ENCODE results near the gene NME3. TPM values are rescaled to one million over a fixed set of nuclear protein-coding genes. Genes with fewer than 3 reads are reported as not detected.
"Not testable (repeated sequence)": the region's sequence is repeated elsewhere in the genome, so short reads cannot be mapped to it uniquely, and the experiment has no call there.

Gene NME3
- total RNA-seq (2014; rRNA removed; shearing (Covaris generic); ENCODE audit: low replicate concordance): 218 and 272 TPM in 2 replicates

DNA sequence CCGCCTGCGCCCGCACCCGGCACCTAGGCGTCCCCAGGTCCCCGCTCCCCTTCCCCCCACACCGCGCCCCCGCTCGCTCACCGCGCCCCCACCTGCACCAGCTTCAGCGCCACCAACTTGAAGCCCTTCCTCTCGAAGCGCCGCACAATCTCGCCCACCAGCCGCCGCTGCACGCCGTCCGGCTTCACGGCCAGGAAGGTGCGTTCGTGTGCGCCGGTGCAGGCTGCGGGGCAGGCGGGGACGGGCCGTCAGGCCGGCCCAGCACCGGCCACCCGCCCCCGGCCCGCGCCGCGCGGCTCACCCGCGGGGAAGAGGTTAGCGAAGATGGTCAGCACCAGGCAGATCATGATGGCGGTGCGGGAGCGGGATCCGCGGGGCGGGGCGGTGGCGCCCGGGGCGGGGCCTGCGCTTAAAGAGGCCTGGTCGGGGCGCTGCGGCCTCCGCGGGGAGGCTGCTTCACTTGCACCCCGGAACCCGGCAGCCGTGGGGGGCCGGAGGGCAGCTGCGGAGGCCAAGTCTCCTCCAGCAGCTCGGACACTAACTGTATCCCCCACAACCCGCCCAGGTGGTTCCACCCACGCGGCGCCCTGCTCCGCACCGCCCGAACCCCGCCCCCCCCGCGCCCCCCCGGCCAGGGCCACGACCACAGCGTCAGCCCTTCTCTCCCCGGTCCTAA lies at the start of gene NME3:
Gene NME3 (minus strand): TSS at position 356 of the 676 bp plus-strand sequence. CDS start 9 bp downstream, at position 347.
- in situ Hi-C loops (cut with HindIII; ENCODE audit: low pct_unique_long_range_greater_than_20kb, low sequenced_read_pairs): no loop called here

DNA sequence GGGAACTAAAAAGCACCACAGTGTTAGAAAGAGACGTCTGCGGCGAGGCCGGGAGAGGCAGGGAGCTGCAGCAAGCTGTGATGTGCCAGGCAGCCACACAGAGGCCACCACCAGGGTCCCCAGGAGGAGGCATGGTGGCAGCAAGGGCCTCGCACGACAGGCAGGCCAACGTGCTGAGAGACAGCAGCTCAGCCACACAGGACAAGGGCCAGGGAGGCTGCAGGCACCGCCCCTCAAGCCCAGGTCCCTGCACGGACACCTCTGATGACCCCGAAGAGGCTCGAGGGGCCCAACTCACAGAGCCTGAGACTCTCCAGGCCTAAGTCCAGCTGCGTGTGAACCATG lies 49.6 kb upstream of the NME3 start:
- in situ Hi-C loops (cut with HindIII; ENCODE audit: low pct_unique_long_range_greater_than_20kb, low sequenced_read_pairs): no loop called here
- DNase-seq (ENCODE audit: low read depth): no peak

More for the DNA sequence above, at the start of gene NME3:
- DNase-seq (ENCODE audit: low read depth): peak; percentile 75

DNA sequence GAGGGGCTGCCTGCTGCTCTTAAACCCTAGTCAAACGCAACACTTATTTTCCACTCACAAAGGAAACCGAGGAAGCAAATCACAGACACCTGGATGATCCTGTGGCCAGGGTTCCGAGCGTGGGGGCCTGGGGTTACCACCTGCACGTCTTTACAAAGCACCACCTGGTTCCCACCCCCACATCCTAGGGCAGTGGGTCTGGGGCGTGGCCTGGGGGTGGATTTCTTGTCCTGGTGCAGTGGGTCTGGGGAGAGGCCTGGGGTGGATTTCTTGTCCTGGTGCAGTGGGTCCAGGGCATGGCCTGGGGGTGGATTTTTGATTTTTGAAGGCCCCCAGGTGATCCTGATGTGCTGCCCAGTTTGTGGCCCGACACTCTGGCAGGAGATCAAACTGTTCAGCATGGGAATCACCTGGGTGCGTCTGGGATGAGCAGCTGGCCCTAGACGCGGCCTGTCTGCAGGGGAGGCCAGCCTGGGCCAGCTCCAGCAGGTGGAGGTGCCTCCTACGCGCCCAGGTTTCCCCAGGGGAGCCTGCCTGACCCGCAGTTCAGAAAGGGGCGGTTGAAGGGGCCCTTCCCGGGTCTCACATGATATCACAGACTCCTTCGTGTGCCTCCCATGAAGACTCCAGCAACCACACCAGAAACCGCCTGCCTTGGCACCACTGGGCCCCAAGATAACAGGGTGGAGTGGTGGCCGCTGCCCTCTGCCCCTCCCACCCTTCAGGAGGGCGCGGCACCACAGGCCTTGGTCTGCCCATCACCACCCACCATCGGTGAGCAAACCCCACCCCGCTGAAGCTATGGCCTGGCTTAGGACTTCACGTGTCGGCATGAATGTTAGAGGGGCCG lies 49.0 kb upstream of the NME3 start:
- in situ Hi-C loops (cut with HindIII; ENCODE audit: low pct_unique_long_range_greater_than_20kb, low sequenced_read_pairs): no loop called here
- DNase-seq (ENCODE audit: low read depth): no peak

DNA sequence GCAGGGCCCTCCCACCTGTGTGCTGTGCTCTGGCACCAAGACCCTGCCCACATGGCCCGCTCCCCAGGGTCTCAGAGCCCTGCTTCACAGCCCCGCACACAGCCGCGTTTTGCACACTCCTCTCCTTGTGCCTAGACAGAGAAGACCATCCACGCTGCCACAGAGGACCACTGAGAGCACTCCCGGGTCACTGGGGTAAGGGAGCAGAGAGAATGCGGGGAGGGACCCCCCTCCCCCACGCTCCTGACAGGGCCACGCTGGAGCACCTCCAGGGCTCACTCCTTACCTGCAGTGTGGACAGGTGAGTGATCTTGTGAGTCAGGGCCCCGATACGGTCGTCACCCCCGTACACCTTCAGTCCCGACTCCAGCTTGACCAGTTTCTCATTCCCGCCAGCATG lies 48.3 kb upstream of the NME3 start:
- DNase-seq (ENCODE audit: low read depth): no peak
- in situ Hi-C loops (cut with HindIII; ENCODE audit: low pct_unique_long_range_greater_than_20kb, low sequenced_read_pairs): no loop called here

DNA sequence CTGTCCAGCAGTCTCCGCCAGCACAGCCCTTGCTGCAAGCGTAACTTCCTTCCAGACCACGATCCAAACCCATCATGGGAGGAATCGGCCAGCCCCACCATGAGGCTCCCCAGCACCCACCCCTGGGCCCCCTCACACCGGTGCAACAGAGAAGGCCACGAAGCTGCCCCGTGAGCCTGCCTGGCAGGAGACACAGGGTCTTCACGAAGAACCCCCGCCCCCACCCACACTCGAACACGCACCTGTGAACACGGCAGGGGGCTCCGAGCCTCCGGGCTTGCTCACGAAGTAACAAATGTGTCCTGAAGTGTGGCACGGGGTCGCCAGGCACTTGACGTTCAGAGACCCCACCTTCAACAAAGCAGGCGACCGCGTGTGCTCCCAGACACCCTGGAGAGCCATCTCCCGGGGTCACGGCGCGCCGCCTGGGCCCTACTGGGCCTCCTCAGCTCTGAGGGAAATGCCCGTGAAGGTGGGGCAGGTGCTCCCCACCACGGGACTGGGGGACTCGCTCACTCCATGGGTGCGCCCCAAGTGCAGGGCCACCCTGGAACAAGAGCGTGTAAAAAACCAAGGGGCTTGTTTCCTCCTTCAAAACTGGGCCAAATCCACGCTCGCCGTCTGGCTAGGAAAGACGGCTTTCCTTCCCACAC lies 47.7 kb upstream of the NME3 start:
- DNase-seq (ENCODE audit: low read depth): no peak
- in situ Hi-C loops (cut with HindIII; ENCODE audit: low pct_unique_long_range_greater_than_20kb, low sequenced_read_pairs): no loop called here

DNA sequence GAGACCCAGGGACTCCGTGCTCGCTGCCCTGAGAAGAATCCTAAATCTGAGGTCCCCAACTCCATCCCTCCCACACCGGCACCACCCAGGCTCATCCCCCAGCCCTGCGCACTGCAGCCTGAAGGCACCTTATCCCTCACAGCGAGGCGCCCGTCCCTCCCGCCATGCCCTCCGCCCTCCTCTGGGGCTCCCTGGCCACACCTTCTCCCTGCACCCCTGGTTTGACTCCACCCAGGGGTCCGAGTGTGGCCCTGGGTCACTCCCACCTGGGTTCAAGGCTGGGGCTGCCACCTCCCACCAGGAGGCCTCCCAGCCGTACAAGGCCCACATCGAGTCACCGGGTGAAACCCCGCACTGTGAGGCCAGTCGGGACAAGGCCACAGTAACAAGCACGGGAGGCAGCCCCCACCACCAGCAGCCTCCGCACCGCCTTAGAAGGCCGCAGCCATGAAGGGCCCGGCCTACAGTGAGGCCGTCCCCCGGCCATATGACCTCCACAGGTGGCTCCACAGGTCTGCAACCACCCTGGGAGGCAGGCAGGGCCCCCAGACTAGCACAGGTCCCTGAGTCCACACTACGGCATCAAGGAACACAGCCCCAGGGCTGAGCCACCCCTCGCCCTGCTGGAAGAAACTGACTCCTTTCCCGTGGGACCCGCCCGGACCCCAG lies 47.0 kb upstream of the NME3 start:
- no peak for DNase-seq (ENCODE audit: low read depth)
- in situ Hi-C loops (cut with HindIII; ENCODE audit: low pct_unique_long_range_greater_than_20kb, low sequenced_read_pairs): no loop called here

DNA sequence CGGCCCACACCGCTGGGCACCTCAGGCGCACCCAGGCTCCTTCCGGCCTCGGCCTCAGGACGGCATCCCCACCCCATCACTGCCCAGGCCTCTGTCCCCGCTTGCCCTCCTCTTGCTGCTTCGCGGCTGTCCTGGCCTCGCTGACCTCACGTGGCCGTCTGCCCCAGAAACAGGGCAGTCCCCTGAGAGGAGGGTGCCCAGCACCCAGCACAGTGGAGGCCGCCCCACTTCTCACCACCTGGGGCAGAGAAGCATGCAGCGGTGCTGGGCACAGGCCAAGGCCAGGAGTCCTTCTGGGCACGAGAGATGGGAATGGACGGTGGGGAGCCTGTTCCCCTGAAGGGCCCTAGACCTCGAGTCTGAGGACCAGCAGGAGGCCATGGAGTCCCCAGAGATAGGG lies 46.4 kb upstream of the NME3 start:
- in situ Hi-C loops (cut with HindIII; ENCODE audit: low pct_unique_long_range_greater_than_20kb, low sequenced_read_pairs): no loop called here
- no peak for DNase-seq (ENCODE audit: low read depth)

DNA sequence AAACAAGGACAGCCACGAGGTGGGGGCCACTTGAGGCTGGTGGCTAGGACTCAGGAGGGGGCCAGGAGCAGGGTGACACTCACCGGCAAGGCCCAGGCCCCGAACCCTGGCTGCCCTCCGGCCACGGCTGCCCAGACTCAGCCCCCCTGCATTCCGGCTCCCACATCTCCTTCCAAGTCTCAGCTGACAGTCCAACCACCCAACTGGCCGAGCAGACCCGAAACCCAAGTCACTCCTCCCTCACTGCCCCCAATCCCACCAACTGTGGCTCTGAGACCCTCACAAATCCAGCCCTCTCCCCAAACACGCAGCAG lies 45.9 kb upstream of the NME3 start:
- DNase-seq (ENCODE audit: low read depth): no peak
- in situ Hi-C loops (cut with HindIII; ENCODE audit: low pct_unique_long_range_greater_than_20kb, low sequenced_read_pairs): no loop called here

DNA sequence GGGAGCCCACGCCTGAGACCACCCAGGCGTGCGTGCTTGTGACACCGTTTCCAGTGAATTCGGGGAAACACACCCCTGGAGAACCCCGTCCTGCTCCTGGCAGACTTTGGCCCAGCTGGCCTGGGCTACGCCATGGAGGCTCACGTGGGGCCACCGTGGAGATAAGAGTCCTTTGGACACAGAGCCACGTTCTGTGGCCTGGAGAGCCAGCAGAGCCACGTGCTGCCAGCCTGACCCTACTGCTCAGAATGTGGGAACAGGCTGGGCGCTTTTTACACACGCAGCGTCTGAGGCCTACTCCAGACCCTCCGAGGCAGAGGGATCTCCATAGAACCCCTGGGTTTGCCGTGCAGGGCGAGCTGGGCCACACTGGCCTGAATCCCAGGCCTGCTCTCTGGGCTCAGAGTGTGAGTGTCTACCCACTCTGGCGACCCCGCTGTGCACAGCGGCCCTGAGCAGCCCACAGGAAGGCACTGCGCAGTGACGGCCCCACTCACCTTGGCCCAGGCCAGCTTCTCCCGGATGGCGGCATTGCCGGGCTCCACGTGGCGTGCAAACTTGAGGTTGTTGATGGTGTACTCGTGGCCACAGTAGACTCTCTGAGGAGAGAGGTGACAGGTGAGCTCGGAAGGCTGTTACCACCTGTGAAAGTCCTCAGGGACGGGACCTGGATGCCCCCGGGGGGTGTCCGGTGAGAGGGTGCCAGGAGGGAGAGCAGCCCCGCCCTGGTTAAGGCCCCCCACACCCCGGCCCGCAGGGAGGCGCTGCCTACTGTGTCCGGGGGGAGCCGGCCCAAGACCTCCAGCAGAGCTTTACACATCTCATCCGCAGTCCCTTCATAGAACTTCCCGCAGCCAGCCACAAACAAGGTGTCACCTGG lies 45.3 kb upstream of the NME3 start:
- no peak for DNase-seq (ENCODE audit: low read depth)
- in situ Hi-C loops (cut with HindIII; ENCODE audit: low pct_unique_long_range_greater_than_20kb, low sequenced_read_pairs): no loop called here

DNA sequence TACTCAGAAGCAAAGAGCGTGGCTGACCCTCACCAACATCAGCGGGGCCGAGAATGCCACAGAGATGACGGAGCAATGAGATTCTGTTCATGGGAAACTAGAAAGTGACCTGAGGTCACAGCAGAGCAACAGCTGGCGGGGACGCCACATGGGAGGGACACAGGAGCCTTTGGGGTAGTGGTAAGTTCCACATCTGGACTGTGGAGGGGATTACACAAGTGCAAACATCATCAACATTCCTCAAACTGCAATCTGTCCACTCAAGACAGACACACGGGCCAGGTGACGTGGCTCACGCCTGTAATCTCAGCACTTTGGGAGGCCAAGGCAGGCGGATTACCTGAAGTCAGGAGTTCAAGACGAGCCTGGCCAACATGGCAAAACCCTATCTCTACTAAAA lies 44.1 kb upstream of the NME3 start:
- in situ Hi-C loops (cut with HindIII; ENCODE audit: low pct_unique_long_range_greater_than_20kb, low sequenced_read_pairs): no loop called here
- DNase-seq (ENCODE audit: low read depth): no peak

DNA sequence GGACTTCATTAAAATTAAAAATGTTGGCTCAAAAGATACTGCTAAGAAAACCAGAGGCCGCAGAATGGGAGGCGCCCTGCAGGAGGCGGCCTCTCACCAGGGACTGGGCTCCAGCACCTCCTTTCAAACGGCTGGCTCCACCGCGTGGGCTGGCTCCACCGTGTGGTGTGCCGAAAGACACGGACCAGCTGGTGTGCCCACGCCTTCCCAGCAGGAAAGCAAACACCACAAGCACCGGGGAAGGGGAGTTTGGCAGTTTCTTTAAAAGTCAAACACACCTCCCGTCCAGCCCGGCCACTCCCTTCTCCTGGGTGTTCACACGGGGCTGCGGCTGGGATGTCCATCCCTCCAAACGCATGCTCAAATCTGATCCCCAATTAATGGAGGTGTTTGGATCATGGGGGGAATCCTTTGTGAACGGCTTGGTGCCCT lies 41.4 kb upstream of the NME3 start:
- in situ Hi-C loops (cut with HindIII; ENCODE audit: low pct_unique_long_range_greater_than_20kb, low sequenced_read_pairs): no loop called here
- DNase-seq (ENCODE audit: low read depth): no peak

DNA sequence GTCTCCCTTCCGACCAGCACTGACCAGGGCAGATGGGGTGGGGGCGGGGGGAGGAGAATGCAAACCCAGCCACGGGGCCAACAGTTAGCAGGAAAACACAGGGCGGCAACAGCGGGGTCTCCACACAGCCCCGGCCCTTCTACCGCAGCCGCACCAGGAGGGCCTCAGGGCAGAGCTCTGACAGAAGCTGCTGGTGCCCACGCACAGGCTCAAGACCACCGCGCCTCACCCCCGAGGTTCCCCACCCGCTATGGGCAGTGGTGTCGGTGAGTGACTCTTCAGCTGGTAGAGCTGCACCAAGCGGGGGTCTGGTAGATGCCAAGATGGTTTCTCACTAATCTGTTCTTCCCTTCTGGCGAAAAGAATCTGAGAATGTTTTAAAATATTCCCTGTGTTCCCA lies 39.2 kb upstream of the NME3 start:
- no peak for DNase-seq (ENCODE audit: low read depth)
- in situ Hi-C loops (cut with HindIII; ENCODE audit: low pct_unique_long_range_greater_than_20kb, low sequenced_read_pairs): no loop called here

DNA sequence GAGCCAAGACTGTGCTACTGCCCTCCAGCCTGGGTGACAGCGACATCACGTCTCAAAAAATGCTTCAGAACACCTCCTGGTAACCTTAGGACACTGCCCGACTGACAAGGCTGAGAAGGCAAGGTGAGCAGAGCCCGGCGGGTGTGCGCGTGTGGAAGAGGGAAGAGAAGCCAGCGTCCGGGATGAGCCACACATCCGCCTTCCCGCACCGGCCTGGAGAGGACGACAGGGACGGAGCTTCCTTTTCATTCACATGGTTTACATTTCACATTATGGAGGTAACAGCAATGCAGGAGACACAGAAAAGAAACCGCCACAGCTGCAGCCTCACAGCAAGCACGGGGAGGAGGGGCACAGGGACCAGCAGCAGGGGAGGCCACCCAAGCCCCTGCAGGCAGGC lies 38.8 kb upstream of the NME3 start:
- in situ Hi-C loops (cut with HindIII; ENCODE audit: low pct_unique_long_range_greater_than_20kb, low sequenced_read_pairs): no loop called here

DNA sequence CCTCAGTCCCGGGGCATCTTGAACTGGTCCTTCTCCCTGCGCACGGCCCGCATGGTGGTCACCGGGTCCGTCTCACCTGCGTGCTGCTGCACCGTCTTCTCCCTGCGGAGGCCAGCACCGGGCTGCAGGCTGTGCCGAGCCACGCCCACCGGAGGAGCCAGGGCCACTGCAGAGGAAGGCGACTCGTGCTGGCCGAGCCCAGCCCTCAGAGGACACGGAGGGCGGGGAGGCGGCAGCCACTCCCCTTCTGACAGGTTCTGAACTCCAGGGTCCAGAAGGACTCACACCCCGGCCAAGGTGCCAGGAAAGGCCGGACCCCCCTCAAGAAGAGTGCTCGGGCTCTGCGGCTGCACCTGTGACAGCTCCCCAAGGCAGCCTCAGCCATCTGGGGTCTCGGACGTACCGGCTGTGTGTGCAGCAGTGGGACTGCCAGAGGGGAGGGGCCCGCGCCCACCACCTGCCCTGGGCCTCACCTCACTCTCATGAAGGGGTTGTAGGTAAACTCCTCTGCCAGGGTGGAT lies 38.0 kb upstream of the NME3 start:
- DNase-seq (ENCODE audit: low read depth): no peak
- in situ Hi-C loops (cut with HindIII; ENCODE audit: low pct_unique_long_range_greater_than_20kb, low sequenced_read_pairs): no loop called here

More for the DNA sequence above, 38.8 kb upstream of the NME3 start:
- no peak for DNase-seq (ENCODE audit: low read depth)

DNA sequence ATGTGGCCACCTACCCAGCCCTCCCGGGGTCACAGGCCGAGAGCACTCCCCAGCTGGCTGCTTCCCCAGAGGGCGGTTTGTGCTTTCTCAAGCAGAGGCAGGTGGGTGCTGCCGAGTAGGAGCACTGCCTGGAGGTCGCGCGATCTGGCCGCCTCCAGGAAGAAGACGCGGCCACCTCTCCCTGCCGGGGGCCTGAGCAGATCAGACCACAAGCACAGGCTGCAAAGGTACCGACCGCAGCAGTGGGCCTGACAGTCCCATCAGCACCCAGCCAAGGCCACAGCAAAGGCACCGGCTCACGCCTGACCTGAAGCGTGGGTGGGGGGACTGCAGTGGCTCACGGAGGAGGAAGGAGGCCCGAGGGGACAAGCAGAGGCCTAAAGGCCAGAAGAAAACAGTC lies 37.3 kb upstream of the NME3 start:
- DNase-seq (ENCODE audit: low read depth): no peak
- in situ Hi-C loops (cut with HindIII; ENCODE audit: low pct_unique_long_range_greater_than_20kb, low sequenced_read_pairs): no loop called here

DNA sequence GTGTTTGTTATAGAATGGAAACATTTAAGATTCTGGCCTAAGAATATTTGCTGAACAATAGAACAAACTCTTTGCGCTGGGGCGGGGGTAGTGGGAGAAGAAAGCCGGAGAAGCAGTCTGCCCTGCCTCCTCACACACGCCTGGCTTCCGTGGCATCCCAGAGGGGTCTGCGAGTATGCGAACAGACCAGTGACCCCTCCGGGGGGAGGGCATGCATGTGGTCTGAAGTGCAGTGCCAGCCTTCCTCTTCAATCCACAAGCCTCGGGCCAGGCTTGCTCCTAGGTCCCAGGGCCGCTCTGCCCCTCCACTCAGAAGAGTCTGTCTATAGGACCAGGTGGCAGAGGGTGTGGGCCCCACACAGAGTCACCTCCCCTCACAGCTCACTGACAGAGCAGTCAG lies 36.3 kb upstream of the NME3 start:
- in situ Hi-C loops (cut with HindIII; ENCODE audit: low pct_unique_long_range_greater_than_20kb, low sequenced_read_pairs): no loop called here
- no peak for DNase-seq (ENCODE audit: low read depth)

DNA sequence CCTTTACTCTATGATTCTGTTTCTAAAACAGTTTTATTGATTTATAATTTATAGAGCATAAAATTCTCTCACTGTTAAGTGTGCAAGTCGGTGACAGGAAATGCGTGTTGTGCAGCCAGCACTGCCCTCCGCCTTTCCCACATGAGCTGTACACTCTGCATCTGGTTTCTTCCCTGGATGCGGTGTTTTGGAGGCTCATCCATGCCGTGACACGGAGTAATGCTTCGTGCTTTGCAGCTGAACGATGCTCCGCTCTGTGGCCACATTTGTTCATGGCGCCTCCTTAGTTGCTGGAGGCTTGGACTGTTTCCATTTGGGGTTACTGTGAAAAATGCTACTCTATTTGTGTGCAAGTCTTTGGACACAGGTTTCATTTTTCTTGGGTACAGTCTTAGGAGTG lies 29.4 kb upstream of the NME3 start:
- in situ Hi-C loops (cut with HindIII; ENCODE audit: low pct_unique_long_range_greater_than_20kb, low sequenced_read_pairs): no loop called here
- DNase-seq (ENCODE audit: low read depth): no peak

DNA sequence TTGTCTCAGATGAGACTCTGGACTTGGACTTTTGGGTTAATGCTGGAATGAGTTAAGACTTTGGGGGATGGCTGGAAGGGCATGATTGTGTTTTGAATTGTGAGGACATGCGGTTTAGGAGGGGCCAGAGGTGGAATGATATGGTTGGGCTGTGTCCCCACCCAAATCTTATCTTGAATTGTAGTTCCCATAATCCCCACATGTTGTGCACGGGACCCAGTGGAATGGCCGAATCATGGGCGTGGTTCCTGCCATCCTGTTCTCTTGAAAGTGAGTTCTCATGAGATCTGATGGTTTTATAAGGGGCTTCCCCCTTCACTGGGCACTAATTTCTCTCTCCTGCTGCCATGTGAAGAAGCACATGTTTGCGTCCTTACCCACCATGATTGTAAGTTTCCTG lies 27.9 kb upstream of the NME3 start:
- in situ Hi-C loops (cut with HindIII; ENCODE audit: low pct_unique_long_range_greater_than_20kb, low sequenced_read_pairs); DNase-seq (ENCODE audit: low read depth): not testable (repeated sequence)
